GM11168 (cell line): Measurements from ENCODE around the gene ACOX3.
"Not testable (repeated sequence)": the region's sequence is repeated elsewhere in the genome, so short reads cannot be mapped to it uniquely, and the experiment has no call there.

ENCODE experiments used
- in situ Hi-C: fragments of 300-500 bp; cut with MboI; formaldehyde crosslinking; loops from one replicate; pipeline ENCODE4 v1.12.0; 2022; ENCODE audit warnings: low sequenced_read_pairs; ENCODE audit not compliant: unreplicated experiment

ACOX3 gene

DNA sequence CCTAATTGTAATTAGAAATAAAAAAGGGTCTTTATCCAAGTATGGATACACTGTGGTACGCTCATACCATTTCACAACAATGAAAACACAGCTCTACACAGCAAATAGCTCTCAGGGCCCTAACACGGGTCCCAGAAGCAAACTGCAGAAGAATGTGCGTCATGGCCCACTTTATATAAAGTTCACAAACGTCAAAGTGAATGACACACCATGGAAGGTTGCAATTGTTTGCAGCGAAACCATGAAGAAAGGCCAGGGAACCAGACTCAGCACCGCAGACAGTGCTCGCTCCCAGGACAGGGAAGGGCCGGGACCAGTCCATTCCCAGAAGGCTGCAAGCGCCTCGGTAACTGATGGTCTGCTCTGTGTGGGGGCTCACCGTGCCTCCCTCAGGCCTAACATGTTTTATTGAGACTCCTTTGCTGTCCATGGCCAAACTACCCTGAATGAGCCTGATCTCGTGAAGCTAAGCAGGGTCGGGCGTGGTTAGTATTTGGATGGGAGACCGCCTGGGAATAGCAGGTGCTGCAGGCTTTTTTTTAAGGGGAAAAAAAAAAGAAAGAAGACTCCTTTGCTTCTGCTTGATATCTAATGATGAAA lies 47.8 kb downstream of the ACOX3 start:
- in situ Hi-C loops, result no loop called here

DNA sequence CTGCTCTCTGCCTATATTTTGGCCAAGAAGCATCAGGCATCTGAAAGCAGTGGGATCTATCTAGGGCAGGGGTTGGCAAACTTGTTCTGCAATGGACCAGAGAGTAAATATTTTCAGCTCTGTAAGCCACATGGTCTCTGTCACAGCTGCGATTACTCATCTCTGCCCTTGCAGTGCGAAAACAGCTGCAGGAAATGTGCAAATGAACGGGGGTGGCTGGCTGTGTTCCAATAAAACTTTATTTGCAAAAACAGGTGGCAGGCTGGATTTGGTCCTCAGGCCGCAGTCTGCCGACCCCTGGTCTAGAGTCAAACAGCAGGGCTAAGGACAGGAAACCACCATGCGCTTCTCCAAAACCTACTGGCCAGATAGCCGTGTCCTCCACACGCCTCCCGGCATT lies 48.6 kb downstream of the ACOX3 start:
- in situ Hi-C loops, result no loop called here

DNA sequence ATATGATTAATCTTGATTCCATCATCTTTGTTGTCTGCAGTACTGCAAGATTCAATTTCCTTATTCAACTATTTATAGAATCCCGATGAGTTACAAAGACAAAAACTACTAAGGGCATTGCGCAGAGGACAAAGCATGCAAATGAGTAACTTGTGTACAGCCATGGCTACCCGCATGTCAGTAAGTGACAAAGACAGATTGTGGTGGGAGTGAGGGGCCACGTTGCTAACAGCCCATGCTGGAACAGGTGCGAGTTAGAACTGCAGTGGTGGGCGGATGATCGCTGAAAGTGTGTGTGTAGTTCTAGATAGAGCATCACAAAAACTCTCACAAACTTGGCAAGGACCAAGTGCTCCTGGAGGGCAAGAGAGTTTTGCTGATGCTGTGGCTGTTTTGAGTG lies 49.5 kb downstream of the ACOX3 start:
- in situ Hi-C loops, result no loop called here

DNA sequence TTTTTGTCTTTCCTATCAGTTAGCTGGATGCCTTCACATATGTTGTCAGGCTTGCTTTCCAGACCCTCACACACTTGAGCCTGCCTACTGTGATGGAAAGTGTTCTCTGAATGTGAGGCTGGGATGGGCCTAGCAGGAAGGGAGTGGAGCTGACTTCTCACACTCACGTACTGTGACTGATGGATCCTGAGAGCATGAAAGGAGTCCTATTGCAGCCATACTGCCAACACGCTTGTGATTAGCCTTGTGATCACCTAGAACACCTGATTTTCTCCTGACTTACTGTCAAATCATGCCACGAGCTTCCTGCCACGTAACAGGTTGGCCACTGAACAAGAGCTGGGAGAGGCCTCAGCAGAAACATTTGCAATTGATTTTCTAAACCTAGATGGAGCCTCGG lies 49.9 kb downstream of the ACOX3 start:
- in situ Hi-C loops, result no loop called here

DNA sequence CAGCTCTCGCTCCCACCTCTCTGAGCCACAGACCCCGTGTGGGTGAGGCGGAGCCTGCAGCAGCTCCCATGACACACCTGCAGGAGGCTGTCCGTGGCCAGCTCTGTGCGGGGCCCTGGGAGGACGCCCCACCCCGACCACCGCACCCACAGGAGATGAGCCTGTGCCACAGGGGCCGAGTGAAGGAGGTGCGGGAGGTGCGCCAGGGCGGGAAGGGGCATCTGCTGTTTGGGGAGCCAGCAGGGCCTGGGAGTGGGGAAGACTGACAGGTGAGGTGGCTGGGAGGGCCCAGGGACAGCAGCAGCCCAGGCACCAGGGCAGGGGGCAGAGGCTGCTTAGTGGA lies 52.0 kb downstream of the ACOX3 start:
- in situ Hi-C loops, result no loop called here

DNA sequence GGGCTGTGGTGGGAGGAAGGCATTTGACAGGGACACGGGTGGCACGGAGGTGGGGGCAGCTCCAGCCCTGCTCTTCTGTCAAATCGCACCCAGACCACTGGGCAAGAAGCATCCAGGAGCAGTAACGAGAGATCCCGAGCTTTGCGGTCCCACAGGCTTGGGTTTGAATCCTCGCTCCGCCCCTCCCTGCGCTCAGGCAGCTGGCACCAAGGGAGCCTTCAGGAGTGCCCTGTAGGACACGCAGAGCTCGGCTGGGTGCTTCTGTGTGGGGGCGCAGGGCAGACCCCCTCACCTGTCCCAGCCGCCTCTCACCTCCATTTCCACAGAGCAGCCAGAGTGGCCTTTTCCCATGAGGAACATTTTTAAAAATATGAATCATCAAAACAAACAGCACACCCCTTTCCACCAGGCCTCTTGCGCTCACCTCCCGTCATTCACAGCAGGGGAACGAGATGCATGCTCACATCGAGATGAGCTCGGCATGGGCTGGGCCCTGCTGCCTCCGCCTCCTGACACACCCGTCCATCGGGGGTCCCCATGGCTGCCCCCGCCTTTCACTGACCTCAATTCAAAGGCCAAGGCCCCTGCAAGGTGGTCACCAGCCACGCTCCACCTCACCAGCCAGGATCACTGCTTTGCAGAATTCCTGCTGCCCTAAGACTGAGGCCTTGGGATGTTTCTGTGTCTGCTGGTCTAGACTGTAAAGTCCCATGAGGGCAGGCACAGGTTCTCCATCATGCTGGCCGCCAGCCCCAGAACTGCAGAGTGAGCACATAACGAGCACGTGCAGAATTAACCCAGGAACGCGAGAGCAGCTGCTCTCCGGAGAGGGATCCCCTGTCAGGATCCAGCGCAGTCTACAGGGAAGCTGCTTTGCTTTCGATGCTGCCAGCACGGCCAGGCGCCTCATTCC lies 52.7 kb downstream of the ACOX3 start:
- in situ Hi-C loops, result no loop called here

DNA sequence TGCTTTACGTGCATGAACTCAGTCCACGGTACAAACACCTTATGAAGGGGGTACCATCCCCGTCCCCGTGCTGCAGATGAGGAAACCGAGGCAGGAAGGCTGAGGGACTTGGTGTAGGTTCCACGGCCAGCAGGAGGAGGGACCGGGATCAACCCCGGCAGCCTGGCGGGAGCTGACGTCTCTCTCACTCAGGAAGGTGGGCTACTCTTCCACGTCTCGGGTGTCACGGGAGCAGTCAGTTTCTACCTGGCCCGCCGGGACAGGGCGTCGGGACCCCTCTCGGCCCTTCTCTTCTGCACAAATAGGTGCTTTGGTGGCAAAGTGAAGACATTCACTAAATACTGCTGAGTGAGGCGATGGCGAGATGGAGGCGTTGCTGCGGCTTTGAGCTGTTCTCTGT lies 53.3 kb downstream of the ACOX3 start:
- in situ Hi-C loops, result no loop called here

DNA sequence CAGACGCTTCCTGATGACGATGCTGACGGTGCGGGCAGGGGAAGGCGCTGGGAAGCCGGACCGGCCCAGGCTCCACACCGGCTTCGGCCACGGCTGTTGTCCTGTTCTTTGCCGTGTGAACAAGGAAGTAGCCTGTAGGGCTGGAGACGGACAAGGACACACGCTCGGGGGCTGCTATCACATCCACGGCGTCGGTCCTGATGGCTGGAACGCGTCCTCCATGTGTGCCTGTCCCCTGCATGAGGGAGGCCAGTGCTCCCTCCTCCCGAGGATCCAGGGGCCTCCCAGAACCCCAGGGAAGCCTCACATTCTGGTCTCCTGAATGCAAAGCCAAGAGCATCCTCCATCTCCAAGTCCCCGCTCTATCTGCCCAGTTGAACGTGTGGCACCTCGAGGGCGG lies 53.8 kb downstream of the ACOX3 start:
- in situ Hi-C loops, result no loop called here

DNA sequence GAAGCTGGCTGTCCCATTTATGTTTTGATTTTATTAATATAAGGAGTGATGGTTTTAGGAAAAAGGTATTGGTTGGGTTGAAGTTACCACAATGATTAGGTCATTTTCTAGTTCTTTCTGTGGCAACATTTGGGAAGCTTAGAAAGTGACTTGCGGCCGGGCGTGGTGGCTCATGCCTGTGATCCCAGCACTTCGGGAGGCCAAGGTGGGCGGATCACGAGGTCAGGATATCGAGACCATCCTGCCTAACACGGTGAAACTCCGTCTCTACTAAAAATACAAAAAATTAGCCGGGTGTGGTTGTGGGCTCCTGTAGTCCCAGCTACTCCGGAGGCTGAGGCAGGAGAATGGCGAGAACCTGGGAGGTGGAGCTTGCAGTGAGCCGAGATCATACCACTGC lies 54.4 kb downstream of the ACOX3 start:
- in situ Hi-C loops, result not testable (repeated sequence)

DNA sequence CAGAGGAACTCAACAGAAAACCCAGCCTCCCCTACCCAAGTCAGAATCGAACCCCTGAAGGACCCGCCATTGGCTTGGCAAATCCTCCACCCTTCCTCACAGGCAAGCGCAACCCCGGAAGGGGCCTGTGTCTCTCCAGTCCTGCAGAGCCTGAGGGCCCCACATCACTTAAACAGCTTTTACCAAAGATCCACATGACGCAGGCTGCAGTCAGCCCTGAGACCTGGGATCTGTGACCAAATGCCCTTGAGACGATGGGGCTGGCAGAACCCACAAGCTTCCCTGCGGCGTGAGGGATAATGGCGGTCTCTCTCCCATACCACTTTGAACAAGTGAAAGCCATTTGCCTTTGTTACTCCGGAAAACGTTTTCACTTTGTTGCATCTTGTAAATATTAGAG lies 54.9 kb downstream of the ACOX3 start:
- in situ Hi-C loops, result no loop called here

DNA sequence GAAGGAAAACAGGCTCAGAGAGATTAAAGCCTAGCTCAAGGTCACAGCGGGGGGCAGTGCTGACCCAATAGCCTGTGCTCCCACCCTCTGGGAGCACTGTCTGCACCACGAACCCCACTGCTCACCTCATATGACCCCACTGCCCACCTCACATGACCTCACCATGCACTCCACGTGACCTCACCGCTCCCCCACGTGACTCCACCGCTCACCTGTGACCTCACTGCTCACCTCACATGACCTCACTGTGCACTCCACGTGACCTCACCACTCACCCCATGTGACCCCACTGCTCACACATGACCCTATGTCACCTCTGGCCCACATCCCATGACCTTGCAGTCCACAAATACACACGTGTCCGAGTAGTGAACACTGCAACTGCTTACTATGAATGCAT lies 55.4 kb downstream of the ACOX3 start:
- in situ Hi-C loops, result no loop called here

DNA sequence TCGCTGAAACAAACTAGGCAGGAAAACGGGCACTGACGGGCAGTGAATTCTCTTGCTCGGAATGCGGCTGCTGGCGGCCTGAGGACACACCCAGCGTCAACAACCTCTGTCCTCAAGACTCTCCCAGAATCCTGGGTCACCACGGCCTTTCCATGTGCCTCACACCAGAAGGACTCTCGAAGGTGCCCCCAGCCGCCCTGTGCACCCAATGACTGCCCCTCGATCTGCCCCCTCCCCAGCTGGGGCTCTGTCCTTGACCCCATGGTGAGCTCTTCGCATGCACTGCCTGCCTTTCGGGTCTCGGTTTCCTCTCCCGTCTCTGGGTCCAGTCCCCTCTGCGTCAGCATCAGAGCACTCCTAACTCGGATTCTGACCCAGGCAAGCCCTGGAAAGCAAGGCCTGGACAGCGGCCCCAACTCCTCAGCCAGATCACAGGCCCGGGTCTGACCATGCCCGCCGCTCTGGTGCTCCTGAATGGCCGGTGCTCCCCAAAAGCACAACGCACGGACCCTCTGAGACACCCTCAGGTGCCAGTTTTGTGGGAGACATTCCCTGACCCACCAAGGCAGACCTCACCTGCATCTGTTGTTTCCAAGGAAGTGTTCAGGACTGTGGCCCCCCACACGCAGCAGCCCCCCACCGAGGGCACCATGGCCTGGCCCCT lies 56.0 kb downstream of the ACOX3 start:
- in situ Hi-C loops, result no loop called here

DNA sequence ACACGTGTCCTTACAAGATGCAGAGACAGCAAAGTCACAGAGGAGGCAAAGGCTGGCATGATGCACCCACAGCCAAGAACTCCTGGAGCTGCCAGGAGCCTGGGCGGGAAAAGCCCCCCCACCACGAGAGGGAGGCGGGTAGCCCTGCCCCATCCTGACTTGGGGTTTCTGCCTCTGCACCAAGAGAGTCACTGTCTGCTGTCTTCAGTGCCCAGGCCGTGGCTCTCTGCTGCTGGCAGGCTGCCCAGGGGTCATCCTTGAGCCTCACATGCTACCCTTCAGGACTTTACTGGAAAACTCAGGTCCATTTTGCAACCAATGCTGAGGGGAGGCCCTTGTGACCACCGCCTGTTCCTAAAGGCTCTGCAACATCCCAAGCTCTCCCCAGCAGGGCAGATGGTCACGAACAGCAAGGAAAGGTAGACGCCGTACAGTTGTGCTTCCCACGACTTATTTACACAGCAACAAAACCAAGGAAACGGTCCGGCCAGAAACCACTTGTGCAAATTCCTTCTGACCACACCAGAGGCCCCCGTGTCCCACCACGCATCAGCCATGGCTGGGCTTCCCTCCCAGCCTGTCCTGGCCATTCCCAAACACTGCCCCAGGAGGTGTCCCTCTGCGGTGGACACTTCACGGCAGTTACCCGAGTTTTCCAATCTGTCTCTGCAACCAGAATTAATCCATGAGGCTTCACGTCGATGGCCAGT lies 56.9 kb downstream of the ACOX3 start:
- in situ Hi-C loops, result no loop called here

DNA sequence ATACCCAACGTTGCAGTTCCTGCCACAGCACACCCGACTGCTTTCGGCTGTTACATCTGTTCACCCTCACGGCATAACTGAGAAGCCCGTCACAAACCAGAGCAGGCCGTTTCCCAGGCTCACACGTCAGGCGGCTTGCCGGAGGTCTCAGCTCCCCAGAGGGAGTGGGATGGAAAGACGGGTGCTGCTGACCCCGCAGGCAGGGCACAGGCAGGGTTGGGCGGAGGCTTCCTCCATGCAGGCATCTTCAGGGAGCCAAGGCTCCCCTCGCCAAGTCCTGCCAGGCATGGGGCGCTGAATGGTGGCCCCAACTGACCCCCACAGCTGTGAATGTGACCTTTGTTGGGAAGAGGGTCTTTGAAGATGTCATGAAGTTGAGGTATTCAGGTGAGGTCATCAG lies 57.5 kb downstream of the ACOX3 start:
- in situ Hi-C loops, result no loop called here

DNA sequence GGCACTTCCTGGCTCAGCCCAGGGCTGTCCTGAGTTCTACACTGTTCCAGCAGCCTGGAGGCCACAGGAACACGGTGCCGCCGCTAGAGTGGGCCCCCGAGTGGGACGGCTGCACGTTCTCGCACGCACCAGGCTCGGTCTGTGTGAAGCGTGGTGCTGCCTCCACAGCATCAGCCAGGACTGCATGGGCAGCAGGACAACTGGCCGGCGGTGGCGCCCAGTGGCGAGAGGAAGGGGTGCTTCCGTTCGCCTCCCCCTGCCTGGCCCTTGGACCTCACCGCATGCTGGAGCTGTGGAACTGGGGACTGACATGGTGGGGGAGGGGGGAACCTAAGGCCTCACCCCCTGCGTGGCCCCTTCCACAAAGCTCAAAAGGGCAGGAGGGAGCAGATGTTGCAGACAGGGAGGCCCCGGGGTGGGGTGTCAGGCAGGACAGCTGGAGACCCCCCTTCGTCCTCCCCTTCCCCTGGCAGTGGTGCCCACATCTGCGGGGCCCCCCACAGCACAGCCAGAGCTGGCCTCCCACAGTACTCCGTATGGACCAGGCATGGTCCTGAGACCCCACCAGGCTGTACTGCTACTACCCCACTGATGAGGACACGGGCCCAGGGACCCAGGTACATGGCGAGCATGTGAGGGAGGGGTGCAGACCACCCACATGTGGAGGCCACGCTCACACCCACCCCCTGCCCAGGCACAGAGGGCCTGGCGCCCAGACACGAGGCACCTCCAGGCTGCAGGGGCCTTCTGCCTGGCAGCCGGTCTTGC lies 58.5 kb downstream of the ACOX3 start:
- in situ Hi-C loops, result no loop called here

DNA sequence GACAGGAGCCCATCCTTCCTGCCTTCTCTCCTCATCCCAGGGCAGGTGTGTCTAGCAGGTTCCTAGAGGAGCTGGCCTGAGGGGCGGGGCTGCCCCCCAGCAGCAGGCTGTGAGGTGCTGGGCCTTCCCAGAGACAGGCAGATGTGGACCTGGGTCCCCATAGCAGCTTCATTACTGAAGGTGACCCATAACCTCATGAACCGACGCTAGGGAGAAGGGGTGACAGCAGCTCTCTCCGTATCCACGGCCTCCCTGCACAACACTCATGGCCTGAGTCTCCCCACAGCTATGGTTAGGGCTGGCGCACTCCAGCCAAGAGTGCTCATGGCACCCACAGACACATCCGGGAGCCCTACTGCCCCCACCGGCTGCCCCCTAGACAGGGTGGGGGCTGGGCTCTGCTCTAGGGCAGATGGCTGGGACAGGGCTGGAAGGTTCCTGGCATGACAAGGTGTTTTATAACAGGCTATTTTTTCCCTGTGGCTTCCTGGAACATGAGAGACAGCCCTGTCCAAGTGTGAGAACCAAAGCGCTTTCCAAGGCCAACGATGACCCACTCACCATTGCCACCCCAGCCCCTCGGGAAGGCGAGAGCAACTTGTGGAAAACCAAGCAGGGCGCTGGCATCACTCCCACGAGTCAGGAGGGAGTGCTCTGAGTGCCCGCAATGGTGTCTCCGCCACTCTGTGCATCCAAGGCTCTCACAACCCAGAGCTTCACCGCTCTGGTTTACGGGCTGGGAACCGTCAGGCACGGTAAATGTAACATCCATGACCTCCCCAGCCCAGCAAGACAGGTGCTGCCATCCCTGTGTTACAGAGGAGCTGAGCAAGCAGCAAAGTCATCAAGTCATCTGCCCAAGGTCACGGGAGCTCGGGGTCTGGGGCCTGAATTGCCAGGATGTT lies 59.8 kb downstream of the ACOX3 start:
- in situ Hi-C loops, result no loop called here

DNA sequence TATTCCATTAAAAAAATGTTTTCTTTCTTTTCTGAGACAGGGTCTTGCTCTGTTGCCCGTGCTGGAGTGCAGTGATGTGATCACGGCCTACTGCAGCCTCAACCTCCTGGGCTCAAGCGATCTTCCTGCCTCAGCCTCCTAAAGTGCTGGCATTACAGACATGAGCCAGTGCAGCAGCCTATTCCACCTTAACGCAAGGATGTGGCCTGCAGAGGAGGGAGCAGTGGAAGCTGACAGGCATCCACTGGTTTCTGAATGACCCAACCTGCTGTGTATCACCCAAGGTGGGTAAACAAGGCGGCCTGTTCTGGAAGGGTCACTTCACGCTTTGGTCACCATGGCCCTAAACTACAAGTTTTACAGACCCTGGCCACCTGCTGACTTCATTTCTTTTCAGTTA lies 60.8 kb downstream of the ACOX3 start:
- in situ Hi-C loops, result no loop called here

DNA sequence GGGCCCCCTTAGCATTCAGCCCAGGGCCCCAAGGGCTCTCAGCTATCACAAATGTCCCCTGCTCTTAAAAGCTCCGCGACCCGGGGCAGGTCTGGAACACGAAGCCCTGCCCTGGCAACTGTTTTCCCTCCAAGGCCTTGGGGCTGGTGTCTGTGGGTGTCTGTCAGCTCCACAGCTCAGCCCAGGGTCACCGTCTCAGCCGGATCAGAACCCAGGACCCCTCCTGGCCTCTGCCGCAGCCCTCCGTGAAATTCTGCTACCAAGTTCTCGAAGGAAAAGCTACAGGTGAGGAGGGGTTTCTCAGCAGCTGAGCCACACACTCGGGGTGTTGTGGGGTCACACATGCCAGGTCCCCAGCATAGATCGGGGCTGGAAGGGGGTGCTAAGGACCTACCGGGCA lies 61.2 kb downstream of the ACOX3 start:
- in situ Hi-C loops, result no loop called here

DNA sequence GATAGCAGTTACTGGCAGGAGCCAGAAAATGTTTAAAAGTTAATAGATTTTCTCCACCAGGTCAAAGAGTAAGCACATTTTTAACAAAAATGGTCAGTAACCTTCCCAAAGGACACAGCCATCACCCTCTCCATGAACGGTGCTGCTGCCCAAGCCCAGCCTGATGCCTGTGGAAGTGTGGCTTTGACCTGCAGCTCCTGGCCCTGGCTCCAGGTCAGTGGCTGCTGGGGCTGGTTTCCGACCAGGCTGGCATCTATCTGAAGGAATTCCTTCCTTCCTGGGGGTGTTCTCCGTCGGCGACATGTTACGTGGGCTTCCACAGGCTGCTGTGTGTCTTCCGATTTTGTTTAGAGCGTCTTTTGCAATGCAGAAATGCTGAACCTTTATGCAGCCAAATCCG lies 61.7 kb downstream of the ACOX3 start:
- in situ Hi-C loops, result no loop called here
